WTC11 (cell line): ENCODE results near the gene ZNF827.

Source experiments
- CTCF ChIP-seq: fragments of 200-600 bp; IDR thresholded peaks from 2 replicates; pipeline ENCODE4 v1.8.0; 2022; ENCODE audit warnings: antibody characterized with exemption
- ESRRA ChIP-seq: sonication (generic); formaldehyde crosslinking; IDR thresholded peaks from 2 replicates; pipeline ENCODE4 v1.8.1; 2022; ENCODE audit warnings: mild to moderate bottlenecking, missing genetic modification reagents, borderline replicate concordance
- HMGXB4 ChIP-seq: sonication (generic); formaldehyde crosslinking; IDR thresholded peaks from 2 replicates; pipeline ENCODE4 v1.8.1; 2023; ENCODE audit warnings: mild to moderate bottlenecking, moderate library complexity, missing genetic modification reagents
- MAX ChIP-seq: sonication (generic); formaldehyde crosslinking; IDR thresholded peaks from 2 replicates; pipeline ENCODE4 v1.8.0; 2022; ENCODE audit warnings: mild to moderate bottlenecking, missing genetic modification reagents
- RELA ChIP-seq: sonication (generic); formaldehyde crosslinking; IDR thresholded peaks from 2 replicates; pipeline ENCODE4 v1.8.1; 2022; ENCODE audit warnings: missing genetic modification reagents, mild to moderate bottlenecking, borderline replicate concordance
- ZBTB21 ChIP-seq: sonication (generic); formaldehyde crosslinking; IDR thresholded peaks from 2 replicates; pipeline ENCODE4 v1.8.1; 2023; ENCODE audit warnings: mild to moderate bottlenecking, missing genetic modification reagents, borderline replicate concordance
- TF ChIP-seq, protein P1 (sequence below): sonication (generic); formaldehyde crosslinking; conservative IDR thresholded peaks from 2 replicates; pipeline ENCODE4 v1.8.1; 2022; ENCODE audit warnings: mild to moderate bottlenecking, missing genetic modification reagents

DNA sequence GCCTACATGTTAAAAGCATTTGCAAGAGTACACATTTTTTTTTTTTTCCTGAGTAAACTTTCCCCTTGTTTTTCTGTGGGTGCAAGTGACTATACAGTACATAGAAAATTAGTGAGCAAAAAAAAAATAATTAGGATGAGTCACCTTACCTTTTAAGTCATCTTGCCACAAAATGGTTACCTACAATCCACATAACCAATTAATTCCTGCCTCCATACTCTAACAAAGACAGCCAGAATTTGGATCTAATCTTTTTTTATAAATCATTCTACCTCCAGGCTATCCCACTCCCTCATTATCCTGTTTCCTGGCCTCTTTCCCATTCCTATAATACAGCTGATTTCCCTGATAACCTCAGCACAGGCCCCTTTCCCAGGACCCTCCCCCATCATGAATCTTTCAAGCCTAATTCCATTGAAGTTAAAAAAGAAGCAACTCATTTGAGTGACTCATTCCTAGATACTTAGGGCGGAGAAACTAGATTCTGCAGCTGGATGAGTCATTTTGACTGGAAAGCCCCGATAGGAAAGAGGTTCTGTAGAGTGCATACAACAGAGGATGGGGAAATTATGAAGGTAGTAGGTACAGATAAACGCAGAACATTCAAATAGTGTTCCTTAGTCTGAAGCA is 130.5 kb downstream of the ZNF827 start:
- TF ChIP-seq CTCF (no peak), ZBTB21 (no peak), MAX (CRISPR knock-in tag) (no peak), ESRRA (CRISPR knock-in tag) (no peak), HMGXB4 (CRISPR knock-in tag) (no peak), RELA (CRISPR knock-in tag) (no peak)
- TF ChIP-seq, protein P1, sequence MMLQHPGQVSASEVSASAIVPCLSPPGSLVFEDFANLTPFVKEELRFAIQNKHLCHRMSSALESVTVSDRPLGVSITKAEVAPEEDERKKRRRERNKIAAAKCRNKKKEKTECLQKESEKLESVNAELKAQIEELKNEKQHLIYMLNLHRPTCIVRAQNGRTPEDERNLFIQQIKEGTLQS (CRISPR knock-in tag): no peak
